ENCODE data around the gene ASB10. TPM values are rescaled to one million over a fixed set of nuclear protein-coding genes. Genes with fewer than 3 reads are reported as not detected.

ASB10 gene, protein sequence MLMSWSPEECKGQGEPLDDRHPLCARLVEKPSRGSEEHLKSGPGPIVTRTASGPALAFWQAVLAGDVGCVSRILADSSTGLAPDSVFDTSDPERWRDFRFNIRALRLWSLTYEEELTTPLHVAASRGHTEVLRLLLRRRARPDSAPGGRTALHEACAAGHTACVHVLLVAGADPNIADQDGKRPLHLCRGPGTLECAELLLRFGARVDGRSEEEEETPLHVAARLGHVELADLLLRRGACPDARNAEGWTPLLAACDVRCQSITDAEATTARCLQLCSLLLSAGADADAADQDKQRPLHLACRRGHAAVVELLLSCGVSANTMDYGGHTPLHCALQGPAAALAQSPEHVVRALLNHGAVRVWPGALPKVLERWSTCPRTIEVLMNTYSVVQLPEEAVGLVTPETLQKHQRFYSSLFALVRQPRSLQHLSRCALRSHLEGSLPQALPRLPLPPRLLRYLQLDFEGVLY
- not detected in 2 replicates for total RNA-seq

DNA sequence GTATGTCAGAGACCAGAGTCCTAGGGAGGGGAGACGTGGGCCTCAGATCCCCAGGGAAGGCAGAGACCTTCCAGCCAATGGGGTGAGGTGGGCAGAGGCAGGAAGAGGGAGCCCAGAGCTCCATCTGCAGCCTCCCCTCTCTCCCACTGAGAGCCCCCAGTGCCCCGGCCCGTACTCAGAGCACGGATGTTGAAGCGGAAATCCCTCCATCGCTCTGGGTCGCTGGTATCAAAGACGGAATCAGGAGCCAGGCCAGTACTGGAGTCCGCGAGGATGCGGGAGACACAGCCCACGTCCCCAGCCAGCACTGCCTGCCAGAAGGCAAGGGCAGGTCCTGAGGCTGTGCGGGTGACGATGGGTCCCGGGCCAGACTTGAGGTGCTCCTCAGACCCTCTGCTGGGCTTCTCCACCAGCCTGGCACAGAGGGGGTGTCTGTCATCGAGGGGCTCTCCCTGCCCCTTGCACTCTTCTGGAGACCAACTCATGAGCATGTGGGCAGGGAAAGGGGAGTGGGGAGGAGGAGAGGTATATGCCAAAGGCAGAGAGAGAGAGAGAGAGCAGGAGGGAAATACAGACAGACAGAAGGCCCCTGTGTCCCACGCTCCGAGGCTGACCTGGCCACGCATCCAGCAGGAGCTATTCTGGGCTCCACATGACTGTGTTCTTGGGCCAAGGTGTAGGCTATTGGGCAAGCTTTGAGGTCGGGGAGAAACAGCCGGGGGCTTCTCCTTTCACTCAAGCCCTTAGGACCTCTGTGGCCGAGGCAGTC, at the start of gene ASB10:
TSS of gene ASB10 (minus strand) at position 611 of the 769 bp plus-strand sequence. CDS start at position 491, 120 bp downstream.
- Histone ChIP-seq H3K4me3 (ENCODE audit: insufficient read depth, low read length) (no peak within 1 kb of the TSS), H3K4me2 (ENCODE audit: insufficient read depth, low read length) (no peak within 1 kb of the TSS), H3K4me1 (ENCODE audit: insufficient read depth, low read length) (no peaks in the 10 kb centered on the region), H3K27ac (ENCODE audit: low read depth, low read length) (no peak within 1 kb of the TSS), H3K36me3 (ENCODE audit: insufficient read depth, low read length) (no peaks in the 10 kb centered on the region), H3K9me3 (ENCODE audit: low read depth, low read length) (no peaks in the 10 kb centered on the region), H3K79me2 (ENCODE audit: insufficient read depth, low read length) (no peaks in the 10 kb centered on the region), H4K20me1 (ENCODE audit: insufficient read depth, low read length) (no peaks in the 10 kb centered on the region), H2AFZ (ENCODE audit: low read length) (no peak within 1 kb of the TSS), H3K27me3 (ENCODE audit: insufficient read depth, low read length) (peaks cover 36% of the 10 kb centered on the region)
- DNase-seq (ENCODE audit: insufficient read length, low spot score, missing footprints), result peak; percentile 82
- TF ChIP-seq, protein P1, sequence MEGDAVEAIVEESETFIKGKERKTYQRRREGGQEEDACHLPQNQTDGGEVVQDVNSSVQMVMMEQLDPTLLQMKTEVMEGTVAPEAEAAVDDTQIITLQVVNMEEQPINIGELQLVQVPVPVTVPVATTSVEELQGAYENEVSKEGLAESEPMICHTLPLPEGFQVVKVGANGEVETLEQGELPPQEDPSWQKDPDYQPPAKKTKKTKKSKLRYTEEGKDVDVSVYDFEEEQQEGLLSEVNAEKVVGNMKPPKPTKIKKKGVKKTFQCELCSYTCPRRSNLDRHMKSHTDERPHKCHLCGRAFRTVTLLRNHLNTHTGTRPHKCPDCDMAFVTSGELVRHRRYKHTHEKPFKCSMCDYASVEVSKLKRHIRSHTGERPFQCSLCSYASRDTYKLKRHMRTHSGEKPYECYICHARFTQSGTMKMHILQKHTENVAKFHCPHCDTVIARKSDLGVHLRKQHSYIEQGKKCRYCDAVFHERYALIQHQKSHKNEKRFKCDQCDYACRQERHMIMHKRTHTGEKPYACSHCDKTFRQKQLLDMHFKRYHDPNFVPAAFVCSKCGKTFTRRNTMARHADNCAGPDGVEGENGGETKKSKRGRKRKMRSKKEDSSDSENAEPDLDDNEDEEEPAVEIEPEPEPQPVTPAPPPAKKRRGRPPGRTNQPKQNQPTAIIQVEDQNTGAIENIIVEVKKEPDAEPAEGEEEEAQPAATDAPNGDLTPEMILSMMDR (IDR thresholded peaks at IDR 0.05; ENCODE audit: extremely low read depth, low read depth, low read length), result no peak

- Histone ChIP-seq H3K27ac (ENCODE audit: low read depth, low read length) (no peak overlapping the region), H3K27me3 (ENCODE audit: insufficient read depth, low read length) (no peaks in the 10 kb centered on the region), H3K79me2 (ENCODE audit: insufficient read depth, low read length) (peaks cover 88% of the 10 kb centered on the region), H3K4me2 (ENCODE audit: insufficient read depth, low read length) (no peak overlapping the region), H4K20me1 (ENCODE audit: insufficient read depth, low read length) (peaks cover 71% of the 10 kb centered on the region), H2AFZ (ENCODE audit: low read length) (no peak overlapping the region), H3K9me3 (ENCODE audit: low read depth, low read length) (no peaks in the 10 kb centered on the region), H3K36me3 (ENCODE audit: insufficient read depth, low read length) (peaks cover 73% of the 10 kb centered on the region), H3K4me3 (ENCODE audit: insufficient read depth, low read length) (no peak overlapping the region), H3K4me1 (ENCODE audit: insufficient read depth, low read length) (peaks cover 21% of the 10 kb centered on the region)
- TF ChIP-seq, protein P1 (IDR thresholded peaks at IDR 0.05; ENCODE audit: extremely low read depth, low read depth, low read length), result no peak
- DNase-seq (ENCODE audit: insufficient read length, low spot score, missing footprints), result no peak
These were observed 49.4 kb upstream of the ASB10 start for GRCh38 chr7:151236406-151236805.

GRCh38 chr7:151235091-151235787, 48.2 kb upstream of the ASB10 start:
- Histone ChIP-seq H3K36me3 (ENCODE audit: insufficient read depth, low read length) (peaks cover 62% of the 10 kb centered on the region), H3K4me1 (ENCODE audit: insufficient read depth, low read length) (peaks cover 21% of the 10 kb centered on the region), H3K27ac (ENCODE audit: low read depth, low read length) (no peak overlapping the region), H4K20me1 (ENCODE audit: insufficient read depth, low read length) (peaks cover 68% of the 10 kb centered on the region), H3K9me3 (ENCODE audit: low read depth, low read length) (no peaks in the 10 kb centered on the region), H3K4me3 (ENCODE audit: insufficient read depth, low read length) (no peak overlapping the region), H2AFZ (ENCODE audit: low read length) (no peak overlapping the region), H3K27me3 (ENCODE audit: insufficient read depth, low read length) (no peaks in the 10 kb centered on the region), H3K4me2 (ENCODE audit: insufficient read depth, low read length) (no peak overlapping the region), H3K79me2 (ENCODE audit: insufficient read depth, low read length) (peaks cover 82% of the 10 kb centered on the region)
- TF ChIP-seq, protein P1 (IDR thresholded peaks at IDR 0.05; ENCODE audit: extremely low read depth, low read depth, low read length), result no peak
- DNase-seq (ENCODE audit: insufficient read length, low spot score, missing footprints), result peak; percentile 74
